HepG2 (cell line): ENCODE data around the gene ITPK1. TPM values are rescaled to one million over a fixed set of nuclear protein-coding genes. Genes with fewer than 3 reads are reported as not detected.
A peak's percentile ranks its signal among the peaks of the same experiment; 100 is the strongest.

Experiments used
- ATF7-NPFF ChIP-seq: sonication (generic); formaldehyde crosslinking; IDR thresholded peaks from 2 replicates; pipeline ENCODE4 v1.8.1; 2023; ENCODE audit warnings: mild to moderate bottlenecking, low read depth, missing genetic modification reagents, moderate library complexity
- GATAD2A ChIP-seq: IDR thresholded peaks from 2 replicates; pipeline ENCODE4 v1.6.1; 2016
- IKZF4 ChIP-seq: sonication (generic); formaldehyde crosslinking; IDR thresholded peaks from 2 replicates; pipeline ENCODE4 v1.5.1; 2020; ENCODE audit warnings: borderline replicate concordance, mild to moderate bottlenecking, low read depth, missing genetic modification reagents; ENCODE audit errors: not compliant biosample characterization
- KMT2B ChIP-seq: IDR thresholded peaks from 2 replicates; pipeline ENCODE4 v1.6.1; 2016; ENCODE audit warnings: missing genetic modification reagents, missing compliant biosample characterization
- NFE2L2 ChIP-seq: fragments of 150-350 bp; IDR thresholded peaks from 2 replicates; pipeline ENCODE4 v1.6.1; 2014; ENCODE audit warnings: low read length
- PAWR ChIP-seq: sonication (generic); formaldehyde crosslinking; IDR thresholded peaks from 2 replicates; pipeline ENCODE4 v1.4.0; 2020; ENCODE audit warnings: missing genetic modification reagents, mild to moderate bottlenecking, borderline replicate concordance
- PHF20 ChIP-seq: sonication (generic); formaldehyde crosslinking; IDR thresholded peaks from 2 replicates; pipeline ENCODE4 v1.5.0; 2020; ENCODE audit warnings: mild to moderate bottlenecking, missing genetic modification reagents
- RFXANK ChIP-seq: IDR thresholded peaks from 2 replicates; pipeline ENCODE4 v1.6.1; 2016
- SCMH1 ChIP-seq: sonication (generic); formaldehyde crosslinking; IDR thresholded peaks from 2 replicates; pipeline ENCODE4 v1.9.0; 2021; ENCODE audit warnings: missing genetic modification reagents, mild to moderate bottlenecking, borderline replicate concordance
- SMAD3 ChIP-seq: sonication (generic); formaldehyde crosslinking; IDR thresholded peaks from 2 replicates; pipeline ENCODE4 v1.4.0; 2020; ENCODE audit warnings: missing genetic modification reagents
- TBL1XR1 ChIP-seq: fragments of 150-350 bp; IDR thresholded peaks from 2 replicates; pipeline ENCODE4 v1.6.1; 2014; ENCODE audit warnings: borderline replicate concordance, low read length; ENCODE audit not compliant: partially characterized antibody
- ZNF101 ChIP-seq: sonication (generic); formaldehyde crosslinking; IDR thresholded peaks from 2 replicates; pipeline ENCODE4 v1.4.0; 2020; ENCODE audit warnings: mild to moderate bottlenecking, low read depth, missing genetic modification reagents, borderline replicate concordance
- ZNF468 ChIP-seq: sonication (generic); formaldehyde crosslinking; IDR thresholded peaks from 2 replicates; pipeline ENCODE4 v1.8.0; 2022; ENCODE audit warnings: mild to moderate bottlenecking, moderate library complexity, missing genetic modification reagents
- ZNF563 ChIP-seq: sonication (generic); formaldehyde crosslinking; IDR thresholded peaks from 2 replicates; pipeline ENCODE4 v1.8.0; 2022; ENCODE audit warnings: mild to moderate bottlenecking, moderate library complexity, missing genetic modification reagents
- ZNF775 ChIP-seq: sonication (generic); formaldehyde crosslinking; IDR thresholded peaks from 2 replicates; pipeline ENCODE4 v1.4.0; 2020; ENCODE audit warnings: missing genetic modification reagents, mild to moderate bottlenecking, moderate library complexity, borderline replicate concordance
- ZNF841 ChIP-seq: sonication (generic); formaldehyde crosslinking; IDR thresholded peaks from 2 replicates; pipeline ENCODE4 v1.8.1; 2023; ENCODE audit warnings: missing genetic modification reagents, borderline replicate concordance
- polyA plus RNA-seq, 8 experiments: library from polyadenylated mRNA; depleted of rRNA in 3 of 8; stranded (reverse) in 7 of 8; unstranded in 1 of 8; fragments of >200 nt; fragmentation: Illumina TruSeq in 4 of 8; extraction: Trizol in 4 of 8; gene quantifications; 2 replicates each; pipeline versions ENCODE4 v1.2.1 to v1.2.3, GENCODE V29; 2011 to 2016; ENCODE audit warnings: low read depth in 4 of 8, missing spikeins in 1 of 8, mixed read lengths in 1 of 8; ENCODE audit not compliant: insufficient read depth in 1 of 8
- total RNA-seq, 5 experiments: library from RNA; depleted of rRNA; stranded (reverse); fragments of >200 nt; fragmentation: Illumina TruSeq; extraction: Trizol; gene quantifications; 2 replicates each; pipeline ENCODE4 v1.2.3, GENCODE V29; 2016; ENCODE audit warnings: low read depth in 1 of 5
- TF ChIP-seq, protein P1 (sequence below): sonication (generic); formaldehyde crosslinking; conservative IDR thresholded peaks from 2 replicates; pipeline ENCODE4 v1.8.0; 2022; ENCODE audit warnings: low read depth, missing genetic modification reagents
- TF ChIP-seq, protein P2 (sequence below): sonication (generic); formaldehyde crosslinking; IDR thresholded peaks from 2 replicates; pipeline ENCODE4 v1.9.0; 2021; ENCODE audit warnings: missing genetic modification reagents, borderline replicate concordance
- TF ChIP-seq, protein P3 (sequence below): sonication (generic); formaldehyde crosslinking; IDR thresholded peaks from 2 replicates; pipeline ENCODE4 v1.4.0; 2020; ENCODE audit warnings: missing genetic modification reagents
- TF ChIP-seq, protein P4 (sequence below): sonication (generic); formaldehyde crosslinking; IDR thresholded peaks from 2 replicates; pipeline ENCODE4 v1.5.1; 2020; ENCODE audit warnings: mild to moderate bottlenecking, missing genetic modification reagents

Gene ITPK1
- total and polyA plus RNA-seq, 2 of the 13 experiments (the other 11 are each of a cell fraction or from before 2014, with no cell fraction given): 20.5 to 47.5 TPM

DNA sequence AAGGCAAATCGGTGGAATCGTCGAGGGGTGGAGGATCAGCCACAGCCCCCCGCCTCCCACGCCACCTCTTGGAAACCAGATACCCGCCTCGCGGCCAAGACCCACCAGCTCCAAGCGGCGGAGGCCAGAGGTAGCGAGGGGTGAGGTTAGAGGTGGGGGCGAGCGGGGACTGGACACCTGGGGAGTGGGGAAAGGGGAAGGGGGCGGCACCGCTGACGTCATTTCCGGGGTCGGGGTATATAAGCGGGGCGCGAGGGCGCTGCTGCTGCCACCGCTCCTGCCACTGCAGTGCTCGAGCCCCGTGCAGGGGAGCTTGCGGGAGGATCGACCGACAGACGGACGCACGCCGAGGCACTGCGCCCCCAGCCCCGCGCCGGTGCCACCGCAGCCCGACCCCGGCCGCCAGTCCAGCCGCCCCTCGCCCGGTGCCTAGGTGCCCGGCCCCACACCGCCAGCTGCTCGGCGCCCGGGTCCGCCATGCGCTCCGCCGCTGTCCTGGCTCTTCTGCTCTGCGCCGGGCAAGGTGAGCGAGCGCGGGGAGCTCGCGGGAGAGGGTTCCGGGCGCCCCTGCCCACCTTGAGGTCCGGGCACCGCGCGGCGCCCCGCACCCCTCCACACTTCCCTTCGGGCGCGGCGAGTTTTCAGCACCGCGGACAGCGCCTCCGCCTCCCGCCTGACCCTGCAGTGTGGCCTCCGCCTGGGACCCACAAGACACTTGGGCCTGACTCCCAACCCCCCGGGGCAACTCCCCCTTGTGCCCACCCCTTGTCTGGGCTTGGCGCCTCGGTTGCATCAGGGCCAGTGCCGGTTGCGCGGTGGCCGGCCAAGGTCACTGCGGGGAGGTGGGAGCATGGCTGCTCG lies 192.6 kb downstream of the ITPK1 start, which contains the start of gene CHGA (continued):
- TF ChIP-seq, protein P1, sequence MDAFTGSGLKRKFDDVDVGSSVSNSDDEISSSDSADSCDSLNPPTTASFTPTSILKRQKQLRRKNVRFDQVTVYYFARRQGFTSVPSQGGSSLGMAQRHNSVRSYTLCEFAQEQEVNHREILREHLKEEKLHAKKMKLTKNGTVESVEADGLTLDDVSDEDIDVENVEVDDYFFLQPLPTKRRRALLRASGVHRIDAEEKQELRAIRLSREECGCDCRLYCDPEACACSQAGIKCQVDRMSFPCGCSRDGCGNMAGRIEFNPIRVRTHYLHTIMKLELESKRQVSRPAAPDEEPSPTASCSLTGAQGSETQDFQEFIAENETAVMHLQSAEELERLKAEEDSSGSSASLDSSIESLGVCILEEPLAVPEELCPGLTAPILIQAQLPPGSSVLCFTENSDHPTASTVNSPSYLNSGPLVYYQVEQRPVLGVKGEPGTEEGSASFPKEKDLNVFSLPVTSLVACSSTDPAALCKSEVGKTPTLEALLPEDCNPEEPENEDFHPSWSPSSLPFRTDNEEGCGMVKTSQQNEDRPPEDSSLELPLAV (CRISPR knock-in tag): no peak
- TF ChIP-seq ZNF468 (CRISPR knock-in tag) (no peak), TBL1XR1 (no peak), SMAD3 (CRISPR knock-in tag) (peak; percentile 89; the same call in 1 of the 2 replicates), SCMH1 (no peak), RFXANK (CRISPR knock-in tag) (0 out of 2 replicates have a peak, but pooled peaks have one; percentile 35), PHF20 (CRISPR knock-in tag) (0 out of 2 replicates have a peak, but pooled peaks have one; percentile 52), ZNF775 (CRISPR knock-in tag) (0 out of 2 replicates have a peak, but pooled peaks have one; percentile 28), ATF7-NPFF (CRISPR knock-in tag) (peak; percentile 93), ZNF101 (CRISPR knock-in tag) (no peak), ZNF563 (peak; percentile 94; the same call in 1 of the 2 replicates), GATAD2A (CRISPR knock-in tag) (peak; percentile 40; the same call in 1 of the 2 replicates), NFE2L2 (no peak), IKZF4 (CRISPR knock-in tag) (peak; percentile 97), KMT2B (CRISPR knock-in tag) (peak; percentile 76), PAWR (no peak), ZNF841 (peak; percentile 44; the same call in 1 of the 2 replicates)
- TF ChIP-seq, protein P2, sequence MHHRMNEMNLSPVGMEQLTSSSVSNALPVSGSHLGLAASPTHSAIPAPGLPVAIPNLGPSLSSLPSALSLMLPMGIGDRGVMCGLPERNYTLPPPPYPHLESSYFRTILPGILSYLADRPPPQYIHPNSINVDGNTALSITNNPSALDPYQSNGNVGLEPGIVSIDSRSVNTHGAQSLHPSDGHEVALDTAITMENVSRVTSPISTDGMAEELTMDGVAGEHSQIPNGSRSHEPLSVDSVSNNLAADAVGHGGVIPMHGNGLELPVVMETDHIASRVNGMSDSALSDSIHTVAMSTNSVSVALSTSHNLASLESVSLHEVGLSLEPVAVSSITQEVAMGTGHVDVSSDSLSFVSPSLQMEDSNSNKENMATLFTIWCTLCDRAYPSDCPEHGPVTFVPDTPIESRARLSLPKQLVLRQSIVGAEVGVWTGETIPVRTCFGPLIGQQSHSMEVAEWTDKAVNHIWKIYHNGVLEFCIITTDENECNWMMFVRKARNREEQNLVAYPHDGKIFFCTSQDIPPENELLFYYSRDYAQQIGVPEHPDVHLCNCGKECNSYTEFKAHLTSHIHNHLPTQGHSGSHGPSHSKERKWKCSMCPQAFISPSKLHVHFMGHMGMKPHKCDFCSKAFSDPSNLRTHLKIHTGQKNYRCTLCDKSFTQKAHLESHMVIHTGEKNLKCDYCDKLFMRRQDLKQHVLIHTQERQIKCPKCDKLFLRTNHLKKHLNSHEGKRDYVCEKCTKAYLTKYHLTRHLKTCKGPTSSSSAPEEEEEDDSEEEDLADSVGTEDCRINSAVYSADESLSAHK (CRISPR knock-in tag): 0 out of 2 replicates have a peak, but pooled peaks have one; percentile 75
- TF ChIP-seq, protein P3, sequence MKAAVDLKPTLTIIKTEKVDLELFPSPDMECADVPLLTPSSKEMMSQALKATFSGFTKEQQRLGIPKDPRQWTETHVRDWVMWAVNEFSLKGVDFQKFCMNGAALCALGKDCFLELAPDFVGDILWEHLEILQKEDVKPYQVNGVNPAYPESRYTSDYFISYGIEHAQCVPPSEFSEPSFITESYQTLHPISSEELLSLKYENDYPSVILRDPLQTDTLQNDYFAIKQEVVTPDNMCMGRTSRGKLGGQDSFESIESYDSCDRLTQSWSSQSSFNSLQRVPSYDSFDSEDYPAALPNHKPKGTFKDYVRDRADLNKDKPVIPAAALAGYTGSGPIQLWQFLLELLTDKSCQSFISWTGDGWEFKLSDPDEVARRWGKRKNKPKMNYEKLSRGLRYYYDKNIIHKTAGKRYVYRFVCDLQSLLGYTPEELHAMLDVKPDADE (CRISPR knock-in tag): peak; percentile 96
- TF ChIP-seq, protein P4, sequence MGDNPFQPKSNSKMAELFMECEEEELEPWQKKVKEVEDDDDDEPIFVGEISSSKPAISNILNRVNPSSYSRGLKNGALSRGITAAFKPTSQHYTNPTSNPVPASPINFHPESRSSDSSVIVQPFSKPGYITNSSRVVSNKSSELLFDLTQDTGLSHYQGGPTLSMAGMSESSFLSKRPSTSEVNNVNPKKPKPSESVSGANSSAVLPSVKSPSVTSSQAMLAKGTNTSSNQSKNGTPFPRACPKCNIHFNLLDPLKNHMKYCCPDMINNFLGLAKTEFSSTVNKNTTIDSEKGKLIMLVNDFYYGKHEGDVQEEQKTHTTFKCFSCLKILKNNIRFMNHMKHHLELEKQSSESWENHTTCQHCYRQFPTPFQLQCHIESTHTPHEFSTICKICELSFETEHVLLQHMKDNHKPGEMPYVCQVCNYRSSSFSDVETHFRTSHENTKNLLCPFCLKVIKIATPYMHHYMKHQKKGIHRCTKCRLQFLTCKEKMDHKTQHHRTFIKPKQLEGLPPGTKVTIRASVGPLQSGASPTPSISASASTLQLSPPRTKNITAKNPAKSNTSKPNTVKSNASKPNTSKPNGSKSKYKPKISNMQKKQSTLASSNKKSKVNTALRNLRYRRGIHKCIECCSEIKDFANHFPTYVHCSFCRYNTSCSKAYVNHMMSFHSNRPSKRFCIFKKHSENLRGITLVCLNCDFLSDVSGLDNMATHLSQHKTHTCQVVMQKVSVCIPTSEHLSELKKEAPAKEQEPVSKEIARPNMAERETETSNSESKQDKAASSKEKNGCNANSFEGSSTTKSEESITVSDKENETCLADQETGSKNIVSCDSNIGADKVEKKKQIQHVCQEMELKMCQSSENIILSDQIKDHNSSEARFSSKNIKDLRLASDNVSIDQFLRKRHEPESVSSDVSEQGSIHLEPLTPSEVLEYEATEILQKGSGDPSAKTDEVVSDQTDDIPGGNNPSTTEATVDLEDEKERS (CRISPR knock-in tag): peak; percentile 76; the same call in 1 of the 2 replicates
